GM12878 (cell line): ENCODE results near the gene ADARB1. TPM values are rescaled to one million over a fixed set of nuclear protein-coding genes. Genes with fewer than 3 reads are reported as not detected.

Experiments used
- ATF2 ChIP-seq: IDR thresholded peaks from 2 replicates; pipeline ENCODE4 v1.6.1; 2012; ENCODE audit warnings: low read length, inconsistent platforms
- BHLHE40 ChIP-seq, 2 experiments: fragments of 450-650 bp in 1 of 2; IDR thresholded peaks; 2 replicates each; pipeline ENCODE4 v1.6.1; 2011 to 2017; ENCODE audit warnings: low read depth in 2 of 2, borderline replicate concordance in 1 of 2, improper control_type of control experiment in 1 of 2, low read length in 1 of 2, mild to moderate bottlenecking in 1 of 2
- HDAC6 ChIP-seq: fragments of 200-600 bp; sonication (generic); IDR thresholded peaks from one replicate; pipeline ENCODE4 v1.8.0; 2017; ENCODE audit warnings: antibody characterized with exemption; ENCODE audit not compliant: unreplicated experiment
- HSF1 ChIP-seq: fragments of 150-350 bp; IDR thresholded peaks from 2 replicates; pipeline ENCODE4 v1.6.1; 2014; ENCODE audit warnings: mild to moderate bottlenecking, low read depth, low read length
- IKZF1 ChIP-seq: fragments of 450-650 bp; conservative IDR thresholded peaks from 2 replicates; pipeline ENCODE4 v1.6.1; 2017; ENCODE audit warnings: antibody characterized with exemption, mild to moderate bottlenecking
- IRF5 ChIP-seq: fragments of 450-650 bp; IDR thresholded peaks from 2 replicates; pipeline ENCODE4 v1.6.1; 2017; ENCODE audit warnings: borderline replicate concordance
- NFIC ChIP-seq: IDR thresholded peaks from 2 replicates; pipeline ENCODE4 v1.6.1; 2012; ENCODE audit warnings: low read depth, mild to moderate bottlenecking, inconsistent platforms, low read length, moderate library complexity
- RBBP5 ChIP-seq: fragments of 200-600 bp; sonication (generic); conservative IDR thresholded peaks from 2 replicates; pipeline ENCODE4 v1.6.1; 2016
- RELB ChIP-seq: fragments of 450-650 bp; IDR thresholded peaks from 2 replicates; pipeline ENCODE4 v1.6.1; 2017; ENCODE audit warnings: low read depth, mild to moderate bottlenecking, moderate library complexity
- REST ChIP-seq: IDR thresholded peaks from 2 replicates; pipeline ENCODE4 v1.6.1; 2012; ENCODE audit warnings: mild to moderate bottlenecking, low read depth, low read length
- SPI1 ChIP-seq: IDR thresholded peaks from 2 replicates; pipeline ENCODE4 v1.6.1; 2011; ENCODE audit warnings: low read depth, mild to moderate bottlenecking, low read length, moderate library complexity, borderline replicate concordance; ENCODE audit not compliant: insufficient read depth
- ZBTB40 ChIP-seq: fragments of 450-650 bp; IDR thresholded peaks from 2 replicates; pipeline ENCODE4 v1.6.1; 2016; ENCODE audit warnings: mild to moderate bottlenecking, moderate library complexity, borderline replicate concordance
- ZNF207 ChIP-seq: fragments of 450-650 bp; IDR thresholded peaks from 2 replicates; pipeline ENCODE4 v1.6.1; 2014; ENCODE audit warnings: antibody characterized with exemption, mild to moderate bottlenecking, borderline replicate concordance
- ZNF274 ChIP-seq: IDR thresholded peaks from one replicate; pipeline ENCODE4 v1.8.0; 2011; ENCODE audit not compliant: insufficient read length, insufficient read depth
- polyA plus RNA-seq, 11 experiments: library from polyadenylated mRNA; depleted of rRNA in 4 of 11; unstranded in 6 of 11; stranded (reverse) in 5 of 11; fragments of >200 nt; fragmentation: Nextera tagmentation in 4 of 11; fragmentation: Illumina TruSeq in 1 of 11; extraction: Ambion mirVana in 4 of 11; extraction: Trizol in 1 of 11; gene quantifications; 1 replicate in 1 of 11; 2 replicates in 10 of 11; pipeline versions ENCODE4 v1.2.1 to v1.2.3, GENCODE V29; 2011 to 2016; ENCODE audit warnings: inconsistent platforms in 2 of 11, missing spikeins in 2 of 11, low read depth in 1 of 11
- total RNA-seq, 4 experiments: library from RNA; depleted of rRNA in 3 of 4; stranded (reverse); fragments of >200 nt in 3 of 4; fragmentation: Illumina TruSeq in 1 of 4; extraction: Trizol in 1 of 4; gene quantifications; 2 replicates each; pipeline versions ENCODE4 v1.2.1 to v1.2.3, GENCODE V29; 2013 to 2021

ADARB1 gene
- total and polyA plus RNA-seq, 10 of the 15 experiments (the other 5 are each of a cell fraction or from before 2014, with no cell fraction given) = 5.7 to 61.7 (median 25.3) TPM

GRCh38 chr21:45109831-45110492, 35.6 kb downstream of the ADARB1 start (continued):
- TF ChIP-seq HSF1 = no peak
- no peak for TF ChIP-seq ZBTB40
- TF ChIP-seq ZNF274 = no peak
- TF ChIP-seq ZNF207 = 0 out of 2 replicates have a peak, but pooled peaks have one; percentile 49
- TF ChIP-seq IRF5 = peak; percentile 79; the same call in 1 of the 2 replicates
- TF ChIP-seq IKZF1 = peak; percentile 99
- TF ChIP-seq RBBP5 = no peak
- TF ChIP-seq REST = 0 out of 2 replicates have a peak, but pooled peaks have one; percentile 28
- TF ChIP-seq BHLHE40 (IDR thresholded peaks at IDR 0.05; ENCODE audit: borderline replicate concordance in 1 of 2, low read depth in 2 of 2, low read length in 1 of 2) = peak; percentile 97 to 98
- TF ChIP-seq RELB = peak; percentile 97
- no peak for TF ChIP-seq HDAC6
- TF ChIP-seq ATF2 = peak; percentile 97
- peak; percentile 88 for TF ChIP-seq SPI1
- peak; percentile 100 for TF ChIP-seq NFIC
